Embryonic facial prominence (tissue), 1 donor: ENCODE measurements around the gene SGTA.
"Not testable (repeated sequence)": the region's sequence is repeated elsewhere in the genome, so short reads cannot be mapped to it uniquely, and the experiment has no call there.

ENCODE experiments used
- DNase-seq: peaks from one replicate; pipeline ENCODE4 v3.0.0-alpha.2; 2016; ENCODE audit errors: extremely low spot score

Gene SGTA

GRCh38 chr19:2726904-2727639, 56.0 kb downstream of the SGTA start:
- DNase-seq = no peak

- DNase-seq = no peak
Measured at GRCh38 chr19:2726160-2726855, 56.8 kb downstream of the SGTA start.

DNA sequence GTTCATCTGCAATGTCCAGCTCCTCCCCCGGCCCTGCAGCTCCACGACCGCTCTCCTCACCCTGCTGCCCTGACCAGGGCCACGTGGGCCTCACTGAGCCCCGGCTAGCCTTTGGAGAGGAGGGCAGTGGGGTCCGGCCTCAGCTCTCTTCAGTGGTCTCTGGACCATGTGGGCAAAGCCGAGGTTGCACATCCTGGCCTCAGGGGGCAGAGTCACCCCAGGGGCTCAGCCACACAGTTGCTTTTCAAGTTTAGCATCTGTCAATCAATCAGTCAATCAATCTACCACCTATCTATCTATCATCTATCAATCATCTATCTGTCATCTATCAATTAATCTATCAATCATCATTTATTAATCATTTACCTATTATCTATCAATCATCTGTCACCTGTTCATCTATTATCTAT, 58.9 kb downstream of the SGTA start:
- no peak for DNase-seq

GRCh38 chr19:2723747-2724146, 59.3 kb downstream of the SGTA start:
- DNase-seq = no peak

DNA sequence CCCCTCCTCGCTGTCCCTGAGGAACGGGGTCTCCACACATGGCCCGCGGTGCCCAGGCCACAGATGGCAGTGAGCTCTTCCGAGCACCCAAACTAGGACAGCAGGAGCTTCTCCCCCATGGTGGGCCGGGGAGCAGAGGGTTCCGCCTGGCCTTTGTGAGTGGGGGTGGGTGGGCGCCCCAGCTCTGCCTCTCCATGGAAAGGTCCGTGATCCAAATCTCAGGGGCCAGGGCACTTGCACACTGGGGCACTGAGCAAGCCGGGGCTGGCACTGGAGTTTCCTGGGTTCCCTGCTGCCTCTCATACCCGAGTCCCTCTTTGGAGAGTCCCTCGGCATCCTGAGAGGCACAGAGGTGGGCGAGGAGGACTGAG, 59.7 kb downstream of the SGTA start:
- DNase-seq = no peak

- DNase-seq = no peak
Measured at GRCh38 chr19:2722541-2723344, 60.3 kb downstream of the SGTA start.

- DNase-seq = no peak
Measured at GRCh38 chr19:2721570-2722540, 61.2 kb downstream of the SGTA start.

DNA sequence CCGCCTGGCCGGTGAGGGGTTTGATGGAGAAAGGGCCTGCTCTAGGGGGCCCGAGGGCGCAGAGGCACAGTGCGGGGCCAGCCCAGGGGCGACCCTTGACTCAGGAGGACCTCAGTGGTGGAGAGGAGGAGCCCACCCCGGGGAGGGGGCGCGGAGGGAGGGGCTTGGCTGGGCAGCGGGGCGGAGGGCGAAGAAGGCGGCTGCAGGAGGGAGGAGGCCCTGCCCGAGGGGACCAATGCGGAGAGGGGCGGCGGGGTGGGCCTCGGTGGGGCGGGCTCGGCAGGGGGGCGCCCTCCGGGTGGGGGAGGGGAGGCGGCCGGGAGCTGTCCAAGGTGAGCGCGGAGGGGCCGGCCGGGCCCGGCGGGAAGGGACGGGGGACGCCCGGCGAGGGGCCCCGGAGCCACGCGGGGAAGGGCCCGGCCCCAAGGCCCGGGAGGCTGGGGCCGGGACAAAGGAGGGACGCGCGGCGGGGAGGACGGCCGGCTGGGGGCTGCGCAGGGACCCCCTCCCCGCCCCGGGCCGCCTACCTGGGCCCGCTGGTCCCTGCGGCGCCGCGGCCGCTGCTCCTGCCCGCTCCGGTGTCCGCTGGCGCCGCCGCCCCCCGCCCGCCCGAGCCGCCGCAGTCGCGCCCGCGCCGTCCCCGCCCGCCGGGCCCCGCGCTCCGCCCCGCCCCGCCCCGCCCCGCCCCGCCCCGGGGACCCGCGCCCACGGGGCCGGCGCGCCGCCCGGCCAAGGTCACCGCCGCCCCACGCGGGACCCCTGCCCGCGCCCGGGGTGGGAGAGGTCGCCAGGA, 62.1 kb downstream of the SGTA start, which contains the start of gene DIRAS1:
Gene DIRAS1, minus strand, starts transcription at position 596 of the 793 bp plus-strand sequence. CDS start 3,566 bp downstream, outside the sequence.
- DNase-seq = no peak

DNA sequence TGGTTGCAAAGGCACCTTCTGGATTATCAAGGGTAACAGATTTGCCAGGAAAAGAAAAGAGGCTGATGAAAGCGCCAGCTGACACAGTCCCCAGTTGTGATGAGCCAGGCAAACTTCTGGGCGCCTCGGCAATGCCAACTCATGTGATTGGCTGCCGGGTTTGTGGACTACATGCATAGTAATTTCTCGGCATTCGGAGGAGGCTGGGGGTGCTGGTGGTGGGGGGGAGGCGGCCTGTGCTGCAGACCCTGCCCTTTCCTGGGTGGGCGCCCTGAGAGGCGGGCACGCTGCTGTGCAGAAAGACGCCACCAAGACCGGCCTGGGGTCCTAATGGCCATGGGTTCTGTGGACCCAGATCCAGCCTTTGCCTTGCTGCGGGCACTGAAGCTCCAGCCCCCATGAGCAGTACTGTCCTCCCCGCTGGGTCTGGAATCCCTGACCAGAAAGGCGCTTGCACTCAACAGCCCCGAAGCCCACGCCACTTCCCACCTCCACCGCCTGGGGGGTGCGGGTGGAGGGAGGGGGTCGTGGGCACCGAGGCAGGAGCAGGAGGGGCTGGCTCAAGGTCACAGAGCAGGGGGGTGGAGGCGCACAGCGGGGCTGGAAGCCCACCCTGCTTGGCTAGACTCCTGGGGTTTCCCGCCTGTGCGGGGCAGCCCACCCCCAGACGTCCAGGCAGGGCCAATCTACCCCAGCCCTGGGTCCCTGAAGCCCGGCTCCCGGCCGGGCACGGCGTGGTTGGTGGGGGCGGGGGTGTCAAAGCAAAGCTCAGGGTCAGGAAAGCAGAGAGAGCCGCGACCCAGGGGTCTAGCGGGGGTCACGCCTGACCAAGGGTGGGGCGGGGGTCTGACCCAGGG, 62.9 kb downstream of the SGTA start:
- DNase-seq = no peak

DNA sequence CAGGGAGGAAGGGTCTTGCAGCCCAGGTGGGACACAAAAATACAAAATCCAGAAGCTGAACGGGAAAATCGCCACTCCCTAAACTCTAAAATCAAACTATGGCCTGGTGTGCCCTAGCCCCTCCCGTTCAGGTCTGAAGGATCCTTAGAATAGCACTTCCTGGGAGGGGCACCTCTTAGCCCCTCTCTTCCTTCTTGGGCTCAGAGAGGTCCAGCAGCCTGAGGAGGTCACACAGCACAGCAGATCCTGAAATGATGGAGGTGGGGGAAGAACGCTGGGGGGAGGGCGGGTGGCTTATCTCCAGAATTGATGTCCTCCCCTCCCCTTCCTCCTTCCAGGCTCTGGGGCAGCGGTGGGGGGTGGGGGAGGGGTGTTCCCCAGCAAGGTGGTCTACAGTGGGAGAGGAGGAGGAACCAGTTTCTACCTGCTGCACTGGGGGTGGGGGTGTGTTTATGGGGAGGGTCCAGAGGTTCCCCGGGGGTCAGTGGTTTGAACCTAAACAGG, 63.8 kb downstream of the SGTA start:
- no peak for DNase-seq

DNA sequence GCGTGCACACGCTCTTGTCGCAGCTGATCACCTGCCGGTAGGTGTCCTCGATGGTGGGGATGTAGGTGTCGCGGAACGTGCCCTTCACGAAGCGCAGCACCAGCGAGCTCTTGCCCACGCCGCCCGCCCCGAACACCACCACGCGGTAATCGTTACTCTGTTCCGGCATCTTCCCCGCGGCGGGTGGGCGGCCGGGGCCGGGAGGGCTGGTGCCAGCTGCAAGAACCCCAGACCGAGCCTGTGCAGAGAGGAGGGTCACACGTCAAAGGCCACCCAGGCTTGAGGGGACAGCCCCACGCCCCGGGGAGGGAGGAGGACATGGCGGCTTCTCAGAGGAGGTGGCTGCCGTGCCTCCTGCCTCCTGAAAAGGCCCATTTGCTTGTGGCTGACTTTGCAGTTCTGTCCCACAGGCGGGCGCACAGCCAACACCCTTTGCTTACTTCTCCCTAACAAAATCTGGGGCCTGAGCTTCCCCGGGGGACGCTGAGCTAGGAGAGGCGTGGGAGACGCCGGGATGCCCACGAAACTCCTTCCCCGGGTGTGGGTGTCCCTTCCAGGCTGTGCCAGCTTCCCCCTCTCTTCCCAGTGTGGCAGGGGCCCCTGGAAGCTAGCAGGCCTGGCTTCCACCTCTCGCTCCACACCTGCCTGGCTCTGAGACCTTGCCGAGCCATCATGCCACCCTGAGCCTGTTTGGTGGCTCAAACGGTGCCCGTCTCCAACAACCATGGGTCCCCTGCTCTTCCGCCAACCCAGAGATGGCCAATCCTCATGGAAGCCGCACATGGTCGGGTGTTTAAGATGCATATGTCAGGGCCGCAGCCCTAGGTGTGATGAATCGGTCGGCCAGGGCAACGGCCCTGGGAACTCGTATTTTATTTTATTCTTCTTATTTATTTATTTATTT, 65.2 kb downstream of the SGTA start:
- DNase-seq = no peak

GRCh38 chr19:2716722-2717637, 66.1 kb downstream of the SGTA start:
- DNase-seq = no peak

GRCh38 chr19:2716275-2716650, 66.8 kb downstream of the SGTA start:
- DNase-seq = no peak

GRCh38 chr19:2715470-2716274, 67.4 kb downstream of the SGTA start:
- DNase-seq = no peak

DNA sequence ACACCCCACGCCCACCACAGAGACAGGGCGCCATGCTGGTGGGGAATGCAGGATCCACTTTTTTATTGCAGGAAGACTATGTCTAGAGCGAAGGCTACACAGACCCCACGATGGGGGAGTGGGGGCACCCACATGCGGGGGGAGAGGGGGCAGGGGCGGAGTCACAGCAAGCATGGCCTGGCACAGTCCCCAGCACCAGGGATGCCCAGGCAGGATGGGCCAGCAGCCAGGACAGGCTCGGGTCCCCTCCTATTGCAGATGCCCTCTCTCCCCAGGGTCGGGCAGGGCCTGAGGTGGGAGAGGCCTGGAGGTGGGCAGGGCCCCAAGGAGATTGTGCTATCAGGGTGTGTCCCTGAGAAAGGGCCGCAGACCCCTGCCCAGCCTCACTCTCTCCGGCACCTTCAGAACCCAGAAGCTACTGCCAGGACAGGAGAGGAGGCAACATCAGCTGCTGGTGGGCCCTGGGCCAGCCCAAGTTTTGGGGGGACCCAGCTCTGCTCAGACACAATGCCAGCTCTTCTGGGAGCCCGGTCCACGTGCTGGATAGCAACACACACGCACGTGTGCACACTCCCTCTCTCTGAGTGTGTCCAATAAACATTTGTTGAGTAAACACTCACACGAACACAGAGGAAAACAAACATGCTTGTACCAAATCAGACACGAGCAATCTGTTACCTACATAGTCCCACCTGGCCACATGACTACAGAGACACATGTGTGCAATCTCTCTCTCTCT, 68.4 kb downstream of the SGTA start:
- DNase-seq = no peak

DNA sequence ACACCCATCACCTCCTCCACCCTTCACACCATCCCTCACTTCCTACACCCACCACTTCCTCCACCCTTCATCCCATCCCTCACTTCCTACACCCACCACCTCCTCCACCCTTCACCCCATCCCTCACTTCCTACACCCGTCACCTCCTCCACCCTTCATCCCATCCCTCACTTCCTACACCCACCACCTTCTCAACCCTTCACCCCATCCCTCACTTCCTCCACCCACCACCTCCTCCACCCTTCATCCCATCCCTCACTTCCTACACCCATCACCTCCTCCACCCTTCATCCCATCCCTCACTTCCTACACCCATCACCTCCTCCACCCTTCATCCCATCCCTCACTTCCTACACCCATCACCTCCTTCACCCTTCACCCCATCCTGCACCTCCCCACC, 69.0 kb downstream of the SGTA start:
- DNase-seq = not testable (repeated sequence)
